Measurements from ENCODE around the gene COPS7A.

DNA sequence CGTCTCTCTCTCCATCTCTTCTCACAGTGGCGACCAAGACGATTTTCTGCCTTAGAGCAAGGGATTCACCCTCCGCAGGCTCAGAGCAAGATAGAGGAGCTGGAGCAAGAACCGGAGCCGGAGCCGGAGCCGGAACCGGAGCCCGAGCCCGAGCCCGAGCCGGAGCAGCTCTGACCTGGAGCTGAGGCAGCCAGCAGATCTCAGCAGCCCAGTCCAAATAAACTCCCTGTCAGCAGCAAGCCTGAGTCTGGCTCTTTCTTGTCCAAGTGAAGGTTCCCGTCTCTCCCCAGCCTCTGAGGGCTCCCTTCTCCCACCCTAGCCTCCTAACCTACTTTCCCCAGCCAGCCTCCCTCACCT, 54.3 kb downstream of the COPS7A start:
- TF ChIP-seq, protein P1, sequence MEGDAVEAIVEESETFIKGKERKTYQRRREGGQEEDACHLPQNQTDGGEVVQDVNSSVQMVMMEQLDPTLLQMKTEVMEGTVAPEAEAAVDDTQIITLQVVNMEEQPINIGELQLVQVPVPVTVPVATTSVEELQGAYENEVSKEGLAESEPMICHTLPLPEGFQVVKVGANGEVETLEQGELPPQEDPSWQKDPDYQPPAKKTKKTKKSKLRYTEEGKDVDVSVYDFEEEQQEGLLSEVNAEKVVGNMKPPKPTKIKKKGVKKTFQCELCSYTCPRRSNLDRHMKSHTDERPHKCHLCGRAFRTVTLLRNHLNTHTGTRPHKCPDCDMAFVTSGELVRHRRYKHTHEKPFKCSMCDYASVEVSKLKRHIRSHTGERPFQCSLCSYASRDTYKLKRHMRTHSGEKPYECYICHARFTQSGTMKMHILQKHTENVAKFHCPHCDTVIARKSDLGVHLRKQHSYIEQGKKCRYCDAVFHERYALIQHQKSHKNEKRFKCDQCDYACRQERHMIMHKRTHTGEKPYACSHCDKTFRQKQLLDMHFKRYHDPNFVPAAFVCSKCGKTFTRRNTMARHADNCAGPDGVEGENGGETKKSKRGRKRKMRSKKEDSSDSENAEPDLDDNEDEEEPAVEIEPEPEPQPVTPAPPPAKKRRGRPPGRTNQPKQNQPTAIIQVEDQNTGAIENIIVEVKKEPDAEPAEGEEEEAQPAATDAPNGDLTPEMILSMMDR (IDR thresholded peaks at IDR 0.05; ENCODE audit: borderline replicate concordance, extremely low read depth, low read length, poor library complexity, severe bottlenecking): no peak
- no peak for TF ChIP-seq EZH2 (IDR thresholded peaks at IDR 0.05; ENCODE audit: borderline replicate concordance, low read depth, low read length, severe bottlenecking)

All from DND-41 (cell line).